Adrenal gland (tissue), 5 donors: Measurements from ENCODE around the gene APELA.

Experiments used
- CTCF ChIP-seq, 6 experiments: fragments of 450-650 bp in 4 of 6; fragments of 200-600 bp in 2 of 6; sonication (generic) in 1 of 6; IDR thresholded peaks; 1 replicate in 5 of 6; 2 replicates in 1 of 6; pipeline versions ENCODE4 v1.5.1 to v1.8.0; 2016 to 2021; ENCODE audit warnings: antibody characterized with exemption in 6 of 6, mild to moderate bottlenecking in 2 of 6, moderate library complexity in 1 of 6
- POLR2A ChIP-seq, 2 donors: fragments of 450-650 bp; IDR thresholded peaks; one replicate each; pipeline ENCODE4 v1.6.1; 2017; ENCODE audit warnings: antibody characterized with exemption in 2 of 2, mild to moderate bottlenecking in 2 of 2, moderate library complexity in 1 of 2
- donor health status: DM: no; HTN: no; CAD: no.

- TF ChIP-seq CTCF (IDR thresholded peaks at IDR 0.05), result no peak
- no peak for TF ChIP-seq POLR2A (IDR thresholded peaks at IDR 0.05)
Observed at GRCh38 chr4:164874789-164875188, 2.2 kb upstream of the APELA start.
